Peyer's patch (tissue), 4 donors: Measurements from ENCODE around the gene UPF2.
"Not testable (repeated sequence)": the region's sequence is repeated elsewhere in the genome, so short reads cannot be mapped to it uniquely, and the experiment has no call there.

ENCODE experiments used
- CTCF ChIP-seq, 6 experiments: fragments of 450-650 bp in 4 of 6; fragments of 200-600 bp in 2 of 6; sonication (generic) in 1 of 6; IDR thresholded peaks; one replicate each; pipeline ENCODE4 v1.5.1; 2017 to 2019; ENCODE audit warnings: antibody characterized with exemption in 6 of 6, mild to moderate bottlenecking in 3 of 6, moderate library complexity in 1 of 6
- POLR2A ChIP-seq, 2 donors: fragments of 450-650 bp; IDR thresholded peaks; one replicate each; pipeline ENCODE4 v1.5.1; 2017; ENCODE audit warnings: antibody characterized with exemption in 2 of 2, mild to moderate bottlenecking in 2 of 2, moderate library complexity in 2 of 2

- not testable (repeated sequence) for TF ChIP-seq CTCF, POLR2A (IDR thresholded peaks at IDR 0.05)
Observed at GRCh38 chr10:12008842-12009241, 33.8 kb downstream of the UPF2 start.
